HUDEP-2 (cell line): Measurements from ENCODE around the gene PTPN13.

Experiments
- DNase-seq, 76 experiments: peaks; one replicate each; lab custom pipeline; 2025; ENCODE audit not compliant: unreplicated experiment in 76 of 76; lab: John Stamatoyannopoulos, UW

The PTPN13 gene

DNA sequence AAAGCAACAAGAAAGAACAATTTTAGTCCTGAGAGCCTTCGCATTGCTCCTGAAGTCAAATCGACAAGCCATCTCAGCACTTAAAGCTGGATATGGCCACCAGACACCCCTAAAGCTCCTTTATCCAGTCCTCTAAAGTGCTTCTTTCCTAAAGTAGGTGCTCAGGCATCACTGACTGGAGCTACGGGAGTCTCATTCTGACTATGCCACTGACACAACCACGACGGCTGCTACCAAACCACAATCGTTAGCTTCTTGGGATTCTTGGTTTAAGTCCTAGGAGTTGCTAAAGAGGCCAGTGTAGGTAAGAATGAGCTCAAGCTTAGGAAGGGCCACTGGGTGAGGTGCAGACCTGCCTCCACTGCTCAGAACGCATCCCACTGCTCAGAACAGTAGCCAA lies 254.0 kb downstream of the PTPN13 start:
- DNase-seq = no peak

DNA sequence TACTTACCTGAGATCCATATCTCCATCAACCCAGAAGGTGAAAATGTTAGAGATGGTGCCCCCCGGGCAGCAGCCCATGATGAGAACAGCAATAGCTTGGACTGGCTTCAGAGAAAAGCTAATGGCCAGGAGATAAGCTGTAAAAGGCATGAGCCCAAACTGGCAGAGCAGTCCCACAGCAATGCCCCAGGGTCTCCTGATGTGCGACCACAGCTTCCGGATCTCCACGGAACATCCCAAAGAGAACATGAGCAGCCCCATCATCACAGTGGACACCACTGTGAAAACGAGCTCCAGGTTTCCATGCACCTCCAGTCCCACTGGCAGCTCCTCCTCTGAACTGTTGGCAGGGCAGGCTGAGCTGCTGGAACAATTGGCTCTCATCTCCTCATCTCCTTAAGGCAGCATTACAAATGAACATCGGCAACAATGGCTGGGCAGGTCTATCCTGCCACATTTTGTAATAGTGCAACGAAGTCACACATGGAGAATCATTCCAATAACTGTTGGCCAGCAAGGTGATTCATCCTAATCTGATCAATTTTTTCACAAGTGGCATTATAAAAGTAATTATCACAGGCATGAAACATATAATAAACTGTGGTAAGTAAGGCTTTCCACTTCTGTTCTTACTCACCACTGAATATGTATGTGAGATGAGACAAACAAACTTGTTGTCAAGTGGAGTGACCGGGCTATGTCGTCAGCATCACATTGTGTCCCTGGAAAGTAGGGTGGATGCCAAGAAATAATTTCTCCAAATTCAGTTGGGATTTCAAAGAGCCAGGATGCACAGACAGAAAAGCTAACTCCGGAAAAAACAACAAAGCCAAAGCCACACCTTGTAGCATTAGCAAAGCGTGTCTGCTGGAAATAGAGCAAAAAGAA lies 254.9 kb downstream of the PTPN13 start, which contains the start of gene SLC10A6:
Gene SLC10A6, minus strand, starts transcription at position 653 of the 888 bp plus-strand sequence. Its CDS starts 269 bp downstream, at position 384.
- DNase-seq = no peak

DNA sequence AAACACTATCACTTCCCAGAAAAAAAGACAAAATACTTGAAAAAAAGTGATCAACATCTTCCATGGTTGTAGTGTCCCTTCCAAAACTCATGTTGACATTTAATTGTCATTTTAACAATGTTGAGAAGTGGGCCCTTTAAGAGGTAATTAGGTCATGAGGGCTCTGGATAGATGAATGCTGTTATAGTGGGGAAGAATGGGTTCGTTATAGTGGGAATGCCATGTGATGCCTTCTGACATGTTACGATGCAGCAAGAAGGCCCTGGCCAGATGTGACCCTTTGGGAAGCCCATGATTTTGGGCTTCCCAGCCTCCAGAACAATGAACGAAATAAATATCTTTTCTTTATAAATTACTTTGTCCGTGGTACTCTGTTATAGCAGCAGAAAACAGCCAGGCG lies 259.1 kb downstream of the PTPN13 start:
- no peak for DNase-seq

DNA sequence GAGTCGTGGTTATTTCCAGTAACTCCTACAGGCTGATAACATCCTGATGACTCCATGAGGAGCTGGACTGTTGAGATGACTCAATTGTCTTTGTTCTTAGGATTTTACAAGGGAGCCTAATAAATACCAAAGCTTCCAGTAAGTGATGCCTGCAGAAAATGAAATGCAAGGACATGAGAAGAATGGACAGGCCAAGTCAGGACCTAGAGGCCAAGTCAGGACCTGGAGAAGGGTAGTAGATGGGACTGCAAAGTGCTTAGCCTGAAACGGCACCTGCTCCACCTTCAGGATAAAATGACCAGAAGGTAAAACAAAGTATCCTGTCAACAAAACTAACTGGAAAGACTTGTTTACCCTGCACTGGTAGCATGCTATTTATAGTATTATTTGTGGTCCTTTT lies 261.5 kb downstream of the PTPN13 start:
- DNase-seq = no peak

DNA sequence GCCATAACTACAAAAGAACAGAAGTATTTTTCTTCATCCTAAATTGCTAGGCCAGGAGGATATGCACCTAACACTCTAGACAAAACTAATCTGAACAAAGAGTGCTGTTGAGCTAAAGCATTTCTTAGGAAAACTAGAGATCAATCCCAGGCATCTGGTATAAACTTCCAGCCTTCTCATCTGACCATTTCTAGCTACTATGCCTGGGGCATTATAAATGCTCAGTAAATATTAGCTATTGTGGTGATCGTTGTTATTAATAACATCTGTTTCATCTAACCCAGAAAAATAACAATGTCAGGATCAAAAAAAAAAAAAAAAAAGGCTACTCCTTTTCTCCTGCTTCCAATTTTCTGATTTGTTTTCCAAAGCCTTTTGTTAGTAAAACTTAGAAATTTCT lies 262.8 kb downstream of the PTPN13 start:
- DNase-seq = no peak

DNA sequence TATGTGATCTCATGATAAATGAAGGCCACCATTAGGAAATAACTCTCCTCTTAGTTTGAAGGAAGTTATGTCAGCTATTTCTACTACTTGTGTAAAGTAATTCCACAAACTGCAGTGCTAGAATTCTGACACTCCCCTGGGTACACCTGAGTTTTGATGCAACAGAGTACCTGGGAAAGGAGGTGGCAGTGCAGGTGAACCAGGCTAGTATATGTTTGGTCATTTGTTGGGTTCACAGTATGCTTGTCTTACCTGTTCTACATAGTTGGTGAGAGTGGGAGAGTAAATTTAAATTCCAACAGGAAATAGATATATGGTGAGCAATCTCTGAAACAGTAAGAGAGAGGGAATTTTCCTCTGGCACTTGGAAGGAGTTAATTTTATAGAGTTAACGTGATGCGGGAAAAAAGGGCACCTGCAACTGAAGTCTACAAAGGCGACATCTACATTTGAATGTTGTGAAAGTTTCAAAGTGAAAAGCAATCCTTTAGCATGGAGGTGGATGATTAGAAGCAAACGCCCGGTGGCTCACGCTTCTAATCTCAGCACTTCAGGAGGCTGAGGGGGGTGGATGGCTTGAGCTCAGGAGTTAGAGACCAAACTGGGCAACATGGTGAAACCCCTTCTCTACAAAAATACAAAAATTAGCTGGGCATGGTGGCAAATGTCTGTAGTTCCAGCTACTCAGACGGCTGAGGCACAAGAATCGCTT lies 263.4 kb downstream of the PTPN13 start:
- DNase-seq = no peak
